NCI-H2081 treated with DMSO at 0.1 percent for 48 hours (cell line): ENCODE measurements around the gene CBLB.

ENCODE experiments used
- DNase-seq: peaks from one replicate; lab custom pipeline; 2025; lab: John Stamatoyannopoulos, UW

The CBLB gene

DNA sequence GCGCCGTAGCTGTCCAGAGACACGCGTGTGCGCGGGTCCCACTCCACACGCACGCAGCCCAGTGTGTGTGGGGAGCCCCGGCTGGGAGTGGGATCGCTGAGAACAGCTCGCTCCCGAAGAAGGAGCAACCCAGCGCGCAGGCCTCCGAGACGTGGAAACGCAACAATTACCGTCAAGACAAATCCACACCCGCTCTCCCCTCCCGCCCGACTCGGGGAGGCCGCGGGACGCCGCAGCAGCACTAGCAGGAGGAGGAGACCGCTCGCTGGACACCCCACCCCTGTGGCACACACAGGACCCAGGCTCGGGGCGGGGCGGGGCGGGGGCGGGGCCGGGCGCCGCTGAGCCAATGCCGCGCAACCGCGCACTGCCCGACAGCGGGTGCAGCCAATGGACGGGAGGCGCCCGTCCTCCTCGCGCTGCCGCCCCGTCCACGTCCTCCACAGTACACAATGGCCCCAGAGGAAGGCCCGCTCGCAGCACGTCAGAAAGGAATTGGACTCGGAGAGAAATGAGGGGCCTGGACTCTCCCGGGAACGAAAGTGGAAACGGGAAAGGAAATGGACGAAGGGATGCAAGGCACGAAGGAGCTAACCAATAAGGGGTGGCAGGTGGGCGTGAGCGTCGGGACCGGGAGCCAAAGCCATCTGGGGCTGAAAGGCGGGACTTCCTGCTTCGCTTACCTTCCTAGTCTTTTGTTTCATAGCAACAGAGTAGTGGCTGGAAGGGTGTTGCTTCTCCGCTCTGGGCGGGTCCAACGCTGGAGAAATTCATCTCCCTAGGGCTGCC is at the start of gene CBLB:
Gene CBLB, minus strand, starts transcription at position 271 of the 789 bp plus-strand sequence. CDS start 1,435 bp downstream, outside the sequence.
- peak; percentile 88 for DNase-seq

DNA sequence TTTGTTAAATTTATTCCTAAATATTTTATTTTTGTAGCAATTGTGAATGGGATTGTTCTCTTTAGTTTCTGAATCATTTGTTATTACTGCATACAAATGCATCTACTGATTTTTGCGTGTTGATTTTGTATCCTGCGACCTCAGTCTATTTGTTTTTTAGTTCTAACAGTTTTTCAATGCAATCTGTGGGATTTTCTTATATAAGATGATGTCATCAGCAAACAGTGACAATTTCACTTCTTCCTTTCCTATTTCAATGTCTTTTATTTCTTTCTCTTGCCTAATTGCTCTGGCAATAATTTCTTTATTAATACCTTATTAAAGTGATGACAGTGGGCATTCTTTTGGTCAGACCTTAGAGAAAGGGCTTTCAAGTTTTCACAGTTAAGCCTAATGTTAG is 48.0 kb upstream of the CBLB start:
- DNase-seq: no peak

- no peak for DNase-seq
These were observed 46.7 kb upstream of the CBLB start for GRCh38 chr3:105915524-105915923.

- DNase-seq: no peak
These were observed 44.8 kb upstream of the CBLB start for GRCh38 chr3:105913616-105914015.

DNA sequence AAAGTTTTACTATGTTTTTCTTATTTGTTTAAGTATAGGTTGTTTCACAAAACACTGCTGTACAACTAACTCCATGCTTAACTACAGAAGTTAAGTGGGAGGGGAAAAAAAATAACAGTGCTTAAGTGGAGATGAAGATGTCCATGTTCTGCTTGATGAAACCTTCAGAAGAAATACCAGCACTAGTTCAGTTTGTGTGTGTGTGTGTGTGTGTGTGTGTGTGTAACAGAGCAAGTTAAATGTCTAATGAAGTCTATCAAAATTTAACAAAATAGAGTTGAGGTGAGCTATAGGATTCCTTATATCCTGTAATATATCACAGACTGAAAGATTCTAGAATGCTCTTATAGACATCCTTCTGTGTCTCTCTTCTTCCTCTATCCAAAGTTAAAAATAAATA is 44.1 kb upstream of the CBLB start:
- DNase-seq: no peak

DNA sequence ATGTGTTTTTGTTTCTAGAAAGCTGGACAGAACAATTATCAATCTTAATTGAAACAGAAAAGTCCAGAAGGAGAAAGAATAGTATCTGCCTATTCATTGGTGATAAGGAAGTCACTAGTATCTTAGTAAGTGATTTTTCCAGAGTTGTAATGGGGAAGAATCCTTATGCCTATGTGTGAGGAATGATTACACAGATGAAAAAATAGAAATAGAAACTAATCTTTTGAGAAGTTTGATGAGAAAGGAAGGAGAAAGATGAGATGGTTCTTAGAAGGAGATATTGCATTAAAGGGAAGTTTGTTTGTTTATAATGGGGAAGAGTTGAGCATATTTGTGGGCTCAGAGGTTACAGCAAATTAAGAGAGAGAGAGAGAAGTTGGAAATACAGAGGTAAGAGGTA is 42.7 kb upstream of the CBLB start:
- DNase-seq: no peak

DNA sequence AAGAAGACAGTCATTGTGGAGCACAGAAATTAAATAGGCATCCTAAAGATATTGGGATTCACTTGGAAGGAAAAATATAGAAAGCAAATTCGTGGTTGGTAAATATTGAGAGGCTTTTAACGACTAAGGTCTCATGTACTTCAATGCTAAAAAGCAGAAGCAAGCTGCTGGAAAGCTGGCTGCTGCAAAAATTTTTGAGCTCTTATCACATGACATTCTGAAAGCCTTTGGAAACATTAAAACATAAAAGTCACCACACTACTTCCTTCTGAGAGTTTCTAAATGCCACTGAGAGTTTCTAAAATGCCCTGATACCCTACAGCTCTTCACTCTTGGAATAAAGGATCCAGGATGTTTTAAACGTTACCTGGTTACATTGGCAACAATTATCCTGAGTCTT is 39.0 kb upstream of the CBLB start:
- no peak for DNase-seq

DNA sequence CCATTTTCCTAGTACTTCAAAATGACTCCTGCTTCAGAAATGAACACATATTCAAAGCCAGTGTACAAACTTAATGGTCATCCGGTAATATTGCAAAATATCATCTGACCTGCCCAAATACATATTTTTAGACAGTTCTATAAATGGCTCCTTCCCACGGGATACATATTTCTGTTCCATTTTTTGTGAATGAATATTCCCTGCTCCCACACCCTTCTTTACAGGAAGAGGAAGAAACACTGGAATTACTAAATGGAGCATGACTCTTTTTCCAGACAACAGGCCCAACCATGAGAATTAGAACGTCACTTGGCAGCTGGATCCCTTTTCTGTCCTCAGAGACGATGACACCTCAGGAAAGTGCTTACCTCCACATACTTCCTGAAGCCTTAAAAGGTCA is 38.0 kb upstream of the CBLB start:
- DNase-seq: no peak

- DNase-seq: no peak
These were observed 37.5 kb upstream of the CBLB start for GRCh38 chr3:105906345-105906744.

DNA sequence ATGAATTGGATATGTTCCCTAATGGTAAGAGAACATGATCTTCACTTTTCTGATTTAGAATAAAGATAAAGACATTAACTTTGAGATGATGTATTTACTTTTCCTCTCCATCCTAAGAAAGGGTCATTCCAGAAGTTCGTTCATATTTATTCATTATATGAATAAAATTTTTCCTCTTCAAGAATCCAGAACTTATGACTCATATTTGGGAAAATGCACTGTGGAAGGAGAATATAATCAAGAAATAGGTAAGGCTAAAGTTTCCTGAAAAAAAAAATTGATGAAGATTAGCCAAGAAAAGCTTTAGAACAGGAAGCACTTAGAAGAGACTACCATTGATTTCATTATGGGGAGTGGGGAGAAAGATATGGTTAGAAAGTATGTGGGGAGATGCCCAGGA is 36.5 kb upstream of the CBLB start:
- no peak for DNase-seq

GRCh38 chr3:105904678-105905284 is 36.0 kb upstream of the CBLB start:
- DNase-seq: no peak

GRCh38 chr3:105904251-105904650 is 35.4 kb upstream of the CBLB start:
- DNase-seq: no peak

DNA sequence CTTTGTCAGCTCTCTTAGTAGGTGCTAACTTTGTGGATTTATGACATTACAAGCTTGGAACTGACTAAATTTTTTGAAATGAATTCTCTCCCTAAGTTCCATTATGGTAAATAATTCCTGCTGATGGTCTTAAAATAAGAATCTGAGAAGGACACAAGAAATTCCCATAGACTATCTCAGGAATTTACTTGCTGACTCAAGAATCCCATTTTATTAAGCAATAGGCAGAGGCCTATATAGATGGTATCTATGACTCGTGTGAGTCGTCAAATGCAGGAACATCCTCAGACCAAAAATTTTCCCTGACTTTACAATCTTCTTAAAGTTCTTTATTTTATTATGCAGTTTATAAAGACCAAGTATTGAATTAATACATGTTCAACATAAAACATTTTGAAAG is 30.7 kb upstream of the CBLB start:
- no peak for DNase-seq

- DNase-seq: no peak
These were observed 22.3 kb upstream of the CBLB start for GRCh38 chr3:105891101-105891500.

- no peak for DNase-seq
These were observed 20.1 kb upstream of the CBLB start for GRCh38 chr3:105888621-105889579.

DNA sequence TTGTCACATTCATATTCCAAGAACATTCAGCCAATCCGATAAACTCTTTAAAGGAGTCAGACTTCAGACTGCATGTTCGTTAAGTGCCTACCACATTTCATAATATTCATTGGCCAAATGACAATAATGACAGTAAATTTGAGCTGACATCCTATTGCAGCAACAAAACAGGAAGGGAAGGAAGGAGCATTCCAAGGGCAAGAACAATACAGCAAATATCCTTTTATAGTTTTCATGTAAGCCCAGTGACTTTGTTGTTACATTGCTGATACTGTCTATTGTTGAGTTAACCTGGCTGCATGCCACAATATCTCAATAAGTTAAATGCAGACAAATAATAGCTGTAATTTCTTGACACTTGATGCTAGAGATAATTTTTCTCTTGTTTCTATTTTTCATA is 16.4 kb upstream of the CBLB start:
- DNase-seq: no peak

DNA sequence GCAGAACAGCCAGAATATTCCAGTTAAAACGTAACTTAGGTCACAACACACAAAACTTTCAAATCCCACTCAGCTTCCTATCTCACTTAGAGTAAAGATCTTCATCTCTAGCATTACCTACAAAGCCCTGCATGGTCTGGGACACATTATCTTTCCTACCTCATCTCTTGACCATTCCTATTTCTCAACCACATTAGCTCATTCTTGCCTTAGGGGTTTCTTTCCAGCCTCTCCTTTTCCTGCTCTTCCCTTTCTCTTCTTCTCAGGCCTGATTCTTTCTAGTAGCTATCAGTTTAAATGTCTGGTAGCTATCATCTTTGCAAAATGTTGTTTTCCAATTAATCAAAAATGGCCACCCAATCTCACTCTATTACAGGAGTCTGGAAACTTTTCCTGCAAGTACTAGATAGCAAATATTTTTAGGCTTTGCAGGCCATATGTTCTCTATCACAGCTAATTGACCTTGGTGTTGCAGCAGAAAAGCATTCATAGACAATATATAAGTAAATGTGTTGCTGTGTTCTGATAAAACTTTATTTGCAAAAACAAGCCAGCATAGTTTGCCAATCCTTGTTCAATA is 15.1 kb upstream of the CBLB start:
- no peak for DNase-seq

GRCh38 chr3:105880681-105881290 is 12.0 kb upstream of the CBLB start:
- no peak for DNase-seq

DNA sequence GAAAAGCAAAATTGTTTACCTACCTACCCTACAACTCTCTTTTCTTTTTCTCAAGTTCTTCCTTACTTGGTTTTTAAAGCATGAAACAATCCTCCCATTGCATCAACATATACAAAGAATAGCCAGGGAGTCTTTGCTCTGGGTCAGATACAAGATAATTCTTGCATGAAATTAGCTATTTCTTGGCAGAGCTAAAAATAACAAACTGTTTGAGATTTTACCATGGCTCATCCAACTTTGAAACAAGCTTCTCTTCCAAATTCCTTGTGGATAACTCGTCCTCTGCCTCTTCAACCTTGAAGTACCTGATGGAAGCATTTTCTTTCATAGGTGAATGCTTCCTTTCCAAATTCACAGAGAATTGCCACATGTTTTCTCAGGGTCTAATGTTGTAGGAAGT is 9.2 kb upstream of the CBLB start:
- DNase-seq: no peak

DNA sequence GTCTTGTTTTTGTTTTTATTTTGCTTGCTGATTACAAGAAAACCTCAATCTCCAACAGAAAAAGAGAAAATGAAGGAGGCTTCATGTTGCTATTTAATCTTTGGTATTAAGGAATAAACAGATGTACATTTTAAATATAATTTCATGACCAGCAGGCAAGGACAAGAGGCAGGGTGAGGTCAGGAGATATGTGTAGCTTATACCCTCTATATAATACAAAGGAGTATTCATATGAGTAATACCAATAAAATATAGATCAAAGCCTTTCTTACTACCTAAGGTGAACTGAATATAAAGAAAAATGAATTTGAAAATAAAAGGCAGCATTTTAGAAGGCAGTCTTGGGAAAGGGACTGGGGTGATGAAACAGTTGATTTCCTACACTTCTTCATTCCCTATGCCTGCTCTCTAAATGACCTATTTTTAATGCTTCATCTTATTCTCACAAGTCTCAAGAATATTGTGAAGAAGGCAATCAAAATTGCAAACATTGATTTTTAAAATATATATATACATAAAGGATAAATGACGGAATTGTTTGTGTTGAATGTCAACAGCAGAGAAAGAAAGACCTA is 8.6 kb upstream of the CBLB start:
- DNase-seq: no peak

DNA sequence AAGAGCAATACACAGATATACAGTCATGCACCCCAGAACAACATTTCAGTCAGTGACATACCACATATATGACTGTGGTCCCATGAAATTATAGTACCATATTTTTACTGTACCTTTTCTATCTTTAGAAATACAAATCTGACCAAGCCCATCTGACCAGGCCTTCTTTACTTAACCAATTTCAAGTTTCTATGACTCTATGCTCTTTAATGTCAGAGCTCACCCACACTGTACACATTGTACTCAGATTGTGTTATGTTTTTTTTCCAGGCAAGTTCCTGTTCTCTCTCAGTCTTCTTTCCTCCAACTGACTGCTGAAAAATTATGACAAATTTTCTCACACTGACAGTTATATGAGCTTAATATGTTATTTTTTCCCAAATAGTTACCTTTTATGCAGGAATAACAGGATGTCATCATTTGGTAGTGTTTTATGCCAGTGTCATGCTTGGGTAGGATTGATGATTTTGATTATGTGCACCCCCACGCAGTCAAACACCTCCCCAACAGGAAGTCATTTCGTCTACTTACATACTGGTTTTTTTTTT is 8.0 kb upstream of the CBLB start:
- no peak for DNase-seq
